IMR-90 (cell line): Measurements from ENCODE around the gene COL6A3. TPM values are rescaled to one million over a fixed set of nuclear protein-coding genes. Genes with fewer than 3 reads are reported as not detected.

Source experiments
- ATAC-seq: fragments of 200-7000 bp; cut with Tn5 transposase; 2 replicates; pipeline ENCODE4 v1.9.1; 2020; ENCODE audit warnings: low read depth, mild to moderate bottlenecking, moderate library complexity
- BruUV-seq: library from RNA; stranded (reverse); fragments of 400-500 nt; replicated peaks from 2 replicates; lab custom pipeline; 2021; lab: Mats Ljungman, UMichigan
- CTCF ChIA-PET: fragments of 300-600 bp; formaldehyde crosslinking; extraction: SDS; loops from one replicate; lab custom pipeline; 2021; ENCODE audit warnings: antibody characterized with exemption; lab: Yijun Ruan, JAX
- POLR2A ChIA-PET: fragments of 300-600 bp; sonication (Branson Sonifier 250); formaldehyde crosslinking; loops from one replicate; lab custom pipeline; 2022; ENCODE audit warnings: antibody characterized with exemption; ENCODE audit not compliant: unreplicated experiment; lab: Charles Lee
- DNase-seq: peaks from one replicate; pipeline ENCODE4 v3.0.0; 2013
- H2AFZ ChIP-seq: replicated peaks from 2 replicates; pipeline ENCODE3; 2013; ENCODE audit warnings: low read length, mild to moderate bottlenecking; ENCODE audit not compliant: poor library complexity
- H2AK5ac ChIP-seq: 2 replicates; pipeline ENCODE4 v1.6.1; 2013; ENCODE audit warnings: low read depth, low read length, inconsistent platforms
- H2AK9ac ChIP-seq: replicated peaks from 2 replicates; pipeline ENCODE3; 2013; ENCODE audit warnings: mild to moderate bottlenecking, low read depth, low read length, moderate library complexity; ENCODE audit not compliant: poor library complexity
- H2BK120ac ChIP-seq: 2 replicates; pipeline ENCODE4 v1.6.1; 2013; ENCODE audit warnings: low read depth, low read length, inconsistent platforms
- H2BK15ac ChIP-seq: 3 replicates; pipeline ENCODE4 v1.6.1; 2013; ENCODE audit warnings: low read depth, low read length, inconsistent platforms
- H2BK20ac ChIP-seq: 2 replicates; pipeline ENCODE4 v1.6.1; 2013; ENCODE audit warnings: low read depth, mild to moderate bottlenecking, inconsistent platforms, low read length, moderate library complexity
- H2BK5ac ChIP-seq: 2 replicates; pipeline ENCODE4 v1.6.1; 2013; ENCODE audit warnings: mild to moderate bottlenecking, low read depth, low read length, inconsistent platforms; ENCODE audit not compliant: poor library complexity, severe bottlenecking
- H3K14ac ChIP-seq: replicated peaks from 2 replicates; pipeline ENCODE4 v1.6.1; 2013; ENCODE audit warnings: low read depth, low read length, inconsistent platforms
- H3K18ac ChIP-seq: 2 replicates; pipeline ENCODE4 v1.6.1; 2013; ENCODE audit warnings: low read depth, low read length, control low read depth
- H3K23ac ChIP-seq: 2 replicates; pipeline ENCODE4 v1.6.1; 2013; ENCODE audit warnings: low read depth, low read length, inconsistent platforms
- H3K27ac ChIP-seq: 2 replicates; pipeline ENCODE4 v1.5.1; 2013; ENCODE audit warnings: mild to moderate bottlenecking, control low read depth, low read length; ENCODE audit not compliant: insufficient read depth
- H3K27me3 ChIP-seq: 2 replicates; pipeline ENCODE4 v1.6.1; 2013; ENCODE audit warnings: low read length; ENCODE audit not compliant: control insufficient read depth, insufficient read depth
- H3K36me3 ChIP-seq: 2 replicates; pipeline ENCODE4 v1.6.1; 2013; ENCODE audit warnings: low read length, mixed read lengths; ENCODE audit not compliant: control insufficient read depth, insufficient read depth
- H3K4ac ChIP-seq: 2 replicates; pipeline ENCODE4 v1.6.1; 2013; ENCODE audit warnings: low read depth, low read length, inconsistent platforms
- H3K4me1 ChIP-seq: 2 replicates; pipeline ENCODE4 v1.6.1; 2013; ENCODE audit warnings: low read length, mixed read lengths; ENCODE audit not compliant: control insufficient read depth, insufficient read depth
- H3K4me2 ChIP-seq: 2 replicates; pipeline ENCODE4 v1.6.1; 2013; ENCODE audit warnings: low read depth, mild to moderate bottlenecking, control low read depth, low read length, moderate library complexity
- H3K4me3 ChIP-seq: 2 replicates; pipeline ENCODE4 v1.5.1; 2013; ENCODE audit warnings: low read depth, mild to moderate bottlenecking, control low read depth, low read length, moderate library complexity; ENCODE audit not compliant: insufficient read depth
- H3K56ac ChIP-seq: 2 replicates; pipeline ENCODE4 v1.6.1; 2013; ENCODE audit warnings: low read length, inconsistent platforms; ENCODE audit not compliant: insufficient read depth; ENCODE audit errors: extremely low read depth
- H3K79me1 ChIP-seq, 2 experiments: 2 replicates each; pipeline ENCODE4 v1.6.1; 2013; ENCODE audit warnings: low read length in 2 of 2, inconsistent platforms in 1 of 2, low read depth in 1 of 2
- H3K9ac ChIP-seq: 2 replicates; pipeline ENCODE4 v1.6.1; 2013; ENCODE audit warnings: low read depth, low read length, control low read depth
- H3K9me1 ChIP-seq: 2 replicates; pipeline ENCODE4 v1.6.1; 2013; ENCODE audit warnings: low read length, inconsistent platforms; ENCODE audit not compliant: insufficient read depth
- H3K9me3 ChIP-seq: 2 replicates; pipeline ENCODE4 v1.6.1; 2013; ENCODE audit warnings: low read length; ENCODE audit not compliant: control insufficient read depth, insufficient read depth
- H4K20me1 ChIP-seq: 2 replicates; pipeline ENCODE4 v1.6.1; 2013; ENCODE audit warnings: low read length, inconsistent platforms; ENCODE audit not compliant: insufficient read depth
- H4K5ac ChIP-seq: 2 replicates; pipeline ENCODE4 v1.6.1; 2013; ENCODE audit warnings: mild to moderate bottlenecking, low read depth, low read length, control low read depth
- H4K8ac ChIP-seq, 2 experiments: 2 replicates each; pipeline ENCODE4 v1.6.1; 2013; ENCODE audit warnings: low read depth in 2 of 2, low read length in 2 of 2, control low read depth in 1 of 2, inconsistent platforms in 1 of 2
- H4K91ac ChIP-seq: 2 replicates; pipeline ENCODE4 v1.6.1; 2013; ENCODE audit warnings: low read depth, low read length, inconsistent platforms; ENCODE audit not compliant: insufficient read depth
- ELK1 ChIP-seq: fragments of 150-350 bp; IDR thresholded peaks from 2 replicates; pipeline ENCODE4 v1.6.1; 2016; ENCODE audit warnings: low read depth, mild to moderate bottlenecking, low read length, moderate library complexity, borderline replicate concordance
- RAD21 ChIP-seq: IDR thresholded peaks from 2 replicates; pipeline ENCODE4 v1.6.1; 2012; ENCODE audit warnings: low read length, improper control_type of control experiment
- RFX5 ChIP-seq: IDR thresholded peaks from 2 replicates; pipeline ENCODE4 v1.8.0; 2012; ENCODE audit warnings: low read depth, mild to moderate bottlenecking, low read length, moderate library complexity
- WGBS, 2 experiments: methylation state at CpG; one replicate each; pipeline versions ENCODE4 v1.1.5 to v1.1.7; 2013; ENCODE audit warnings: missing lambda C conversion rate in 2 of 2; ENCODE audit not compliant: insufficient read length in 1 of 2; ENCODE audit errors: extremely low coverage in 2 of 2; 5-methylcytosine and 5-hydroxymethylcytosine counted together
- dilution Hi-C: fragments of 300-500 bp; cut with HindIII; formaldehyde crosslinking; loops from one replicate; pipeline ENCODE4 v1.14.3; 2018; ENCODE audit warnings: low sequenced_read_pairs; ENCODE audit not compliant: unreplicated experiment
- in situ Hi-C: fragments of 300-500 bp; cut with MboI; formaldehyde crosslinking; loops from 3 replicates; pipeline ENCODE4 v1.14.3; 2019; ENCODE audit warnings: low sequenced_read_pairs, inconsistent platforms, mixed read lengths
- intact Hi-C: fragments of 100-400 bp; cut with micrococcal nuclease; formaldehyde crosslinking; loops from 2 replicates; pipeline ENCODE4 v1.10.0; 2022
- polyA plus RNA-seq, 3 experiments: library from polyadenylated mRNA; depleted of rRNA; stranded (reverse); fragments of >200 nt; gene quantifications; 2 replicates each; pipeline ENCODE4 v1.2.3, GENCODE V29; 2012; ENCODE audit warnings: low replicate concordance in 1 of 3
- total RNA-seq: library from RNA; depleted of rRNA; stranded (reverse); fragments of >200 nt; gene quantifications from 2 replicates; pipeline ENCODE4 v1.2.3, GENCODE V29; 2012

Gene COL6A3
- total and polyA plus RNA-seq, 2 of the 4 experiments (the other 2 are of a cell fraction) = 964 to 1,855 TPM

GRCh38 chr2:237364655-237365054, 49.3 kb downstream of the COL6A3 start:
- Histone ChIP-seq H3K56ac (no peak overlapping the region), H2BK120ac (no peak overlapping the region), H4K20me1 (peaks cover 79% of the 10 kb centered on the region), H3K9me1 (peaks cover 40% of the 10 kb centered on the region), H3K4me2 (no peak overlapping the region), H3K23ac (no peak overlapping the region; the same call in 1 of the 2 replicates), H3K4me3 (no peak overlapping the region), H3K36me3 (peaks cover 92% of the 10 kb centered on the region), H3K14ac (no peak overlapping the region), H4K8ac (peak overlapping the region in 1 of 2 experiments; percentile 14; a peak in 1 of 4 replicates), H3K4me1 (peaks cover 28% of the 10 kb centered on the region), H2BK20ac (no peak overlapping the region), H3K18ac (no peak overlapping the region), H3K4ac (no peak overlapping the region; the same call in 1 of the 2 replicates), H3K9me3 (no peaks in the 10 kb centered on the region), H3K27me3 (no peaks in the 10 kb centered on the region), H4K5ac (no peak overlapping the region), H2AK9ac (no peak overlapping the region), H2BK5ac (peak overlapping the region; percentile 48), H2AK5ac (no peak overlapping the region; the same call in 1 of the 2 replicates), H3K79me1 (peaks cover 77 to 94% of the 10 kb centered on the region in 2 experiments), H2BK15ac (no peak overlapping the region), H3K27ac (peak overlapping the region; percentile 17; the same call in 1 of the 2 replicates), H2AFZ (no peak overlapping the region), H3K9ac (no peak overlapping the region), H4K91ac (no peak overlapping the region)
- in situ Hi-C loops = no loop called here
- ChIA-PET CTCF (no interaction called here), POLR2A (no interaction called here)
- DNase-seq (peak; percentile 39), ATAC-seq (no peak)
- TF ChIP-seq RAD21 = no peak
- TF ChIP-seq RFX5 = no peak
- TF ChIP-seq ELK1 = no peak
- dilution Hi-C loops = no loop called here
- 100% methylated on average over 2 of the region's 7 CpGs; no CpG with 5 or more reads in 1 of the 2 experiments for WGBS, 2 experiments
- intact Hi-C loops = no loop called here
- BruUV-seq = no TSS peak
